GM12878 (cell line): ENCODE data around the gene RAPGEF4. TPM values are rescaled to one million over a fixed set of nuclear protein-coding genes. Genes with fewer than 3 reads are reported as not detected.

ENCODE experiments used
- ATAC-seq: fragments of 200-7000 bp; cut with Tn5 transposase; 3 replicates; pipeline ENCODE4 v1.9.1; 2020; ENCODE audit warnings: mild to moderate bottlenecking, moderate library complexity
- BruUV-seq: library from RNA; stranded (reverse); fragments of 400-500 nt; replicated peaks from 2 replicates; lab custom pipeline; 2021; lab: Mats Ljungman, UMichigan
- CTCF ChIA-PET: fragments of 300-600 bp; sonication (Branson Sonifier 250); formaldehyde crosslinking; extraction: SDS; loops from one replicate; lab custom pipeline; 2021; ENCODE audit warnings: inconsistent platforms; lab: Yijun Ruan, JAX
- POLR2A ChIA-PET: fragments of 350-600 bp; formaldehyde crosslinking; extraction: SDS; loops from one replicate; lab custom pipeline; 2021; ENCODE audit warnings: inconsistent platforms; lab: Charles Lee
- RAD21 ChIA-PET: fragments of 300-600 bp; sonication (Branson Sonifier 250); formaldehyde crosslinking; loops from one replicate; lab custom pipeline; 2023; ENCODE audit warnings: antibody characterized with exemption; ENCODE audit not compliant: unreplicated experiment; lab: Charles Lee
- SMC1A ChIA-PET: fragments of 300-600 bp; sonication (Branson Sonifier 250); formaldehyde crosslinking; loops from one replicate; lab custom pipeline; 2023; ENCODE audit not compliant: unreplicated experiment, uncharacterized antibody; lab: Charles Lee
- DNase-seq: peaks from one replicate; pipeline ENCODE4 v3.0.0-alpha.2; 2011; ENCODE audit warnings: low read depth, low spot score
- FAIRE-seq: peaks from 3 replicates; lab custom pipeline; 2011; peaks lifted over from hg19 to GRCh38; lab: Jason Lieb, UNC
- H2AFZ ChIP-seq: 2 replicates; pipeline ENCODE4 v1.6.0; 2011; ENCODE audit warnings: low read depth, low read length, control low read depth; ENCODE audit not compliant: control insufficient read depth
- H3K27ac ChIP-seq: 2 replicates; pipeline ENCODE4 v1.5.1; 2011; ENCODE audit warnings: control low read depth; ENCODE audit not compliant: control insufficient read depth, insufficient read depth
- H3K27me3 ChIP-seq, 2 experiments: replicated peaks in 1 of 2; 2 replicates each; pipeline versions ENCODE4 v1.6.0 to v1.6.1; 2011; ENCODE audit warnings: low read length in 1 of 2; ENCODE audit not compliant: control insufficient read depth in 2 of 2, insufficient read depth in 2 of 2
- H3K36me3 ChIP-seq, 2 experiments: 2 replicates each; pipeline ENCODE4 v1.5.1; 2011; ENCODE audit warnings: low read length in 1 of 2; ENCODE audit not compliant: control insufficient read depth in 2 of 2, insufficient read depth in 2 of 2
- H3K4me1 ChIP-seq: 2 replicates; pipeline ENCODE4 v1.6.1; 2011; ENCODE audit warnings: mild to moderate bottlenecking, low read length, moderate library complexity, mixed read lengths; ENCODE audit not compliant: control insufficient read depth, insufficient read depth
- H3K4me2 ChIP-seq: 2 replicates; pipeline ENCODE4 v1.6.0; 2011; ENCODE audit warnings: control low read depth; ENCODE audit not compliant: control insufficient read depth, insufficient read depth
- H3K4me3 ChIP-seq: fragments of 200-600 bp; sonication (generic); 2 replicates; pipeline ENCODE4 v1.5.1; 2016
- H3K79me2 ChIP-seq: 2 replicates; pipeline ENCODE4 v1.6.0; 2011; ENCODE audit warnings: low read length; ENCODE audit not compliant: control insufficient read depth, insufficient read depth
- H3K9ac ChIP-seq: 2 replicates; pipeline ENCODE4 v1.8.0; 2011; ENCODE audit warnings: low read length, control low read depth, mixed read lengths; ENCODE audit not compliant: control insufficient read depth, insufficient read depth
- H3K9me3 ChIP-seq: replicated peaks from 3 replicates; pipeline ENCODE4 v1.5.1; 2011; ENCODE audit warnings: mild to moderate bottlenecking, low read length; ENCODE audit not compliant: control insufficient read depth, insufficient read depth
- H4K20me1 ChIP-seq: 2 replicates; pipeline ENCODE4 v1.6.0; 2011; ENCODE audit not compliant: control insufficient read depth, insufficient read depth
- CEBPB ChIP-seq, 2 experiments: fragments of 150-350 bp in 1 of 2; IDR thresholded peaks; 2 replicates each; pipeline ENCODE4 v1.6.1; 2012 to 2014; ENCODE audit warnings: low read depth in 2 of 2, low read length in 2 of 2, borderline replicate concordance in 1 of 2, inconsistent platforms in 1 of 2
- KAT2A ChIP-seq: conservative IDR thresholded peaks from 2 replicates; pipeline ENCODE4 v1.6.1; 2011; ENCODE audit warnings: low read depth, low read length; ENCODE audit not compliant: control insufficient read depth
- NR2C1 ChIP-seq: fragments of 450-650 bp; IDR thresholded peaks from 2 replicates; pipeline ENCODE4 v1.6.1; 2017; ENCODE audit warnings: antibody characterized with exemption, mild to moderate bottlenecking, moderate library complexity
- RELA ChIP-seq: fragments of 450-650 bp; IDR thresholded peaks from 2 replicates; pipeline ENCODE4 v1.8.0; 2014; ENCODE audit warnings: borderline replicate concordance; ENCODE audit not compliant: partially characterized antibody
- SIX5 ChIP-seq: IDR thresholded peaks from 2 replicates; pipeline ENCODE4 v1.6.1; 2011; ENCODE audit warnings: mild to moderate bottlenecking, low read depth, low read length, moderate library complexity; ENCODE audit not compliant: severe bottlenecking
- WGBS: methylation state at CpG from one replicate; pipeline ENCODE4 v1.1.6; 2016; ENCODE audit warnings: low lambda C conversion rate; ENCODE audit not compliant: insufficient replicate concordance, insufficient coverage; ENCODE audit errors: missing lambda C conversion rate; 5-methylcytosine and 5-hydroxymethylcytosine counted together
- in situ Hi-C: fragments of 300-500 bp; cut with MboI; formaldehyde crosslinking; loops from 9 replicates; pipeline ENCODE4 v1.14.3; 2018; ENCODE audit warnings: mixed read lengths
- intact Hi-C: fragments of 100-400 bp; cut with micrococcal nuclease; formaldehyde crosslinking; loops from one replicate; pipeline ENCODE4 v1.14.2; 2022; ENCODE audit not compliant: unreplicated experiment
- polyA plus RNA-seq, 11 experiments: library from polyadenylated mRNA; depleted of rRNA in 4 of 11; unstranded in 6 of 11; stranded (reverse) in 5 of 11; fragments of >200 nt; fragmentation: Nextera tagmentation in 4 of 11; fragmentation: Illumina TruSeq in 1 of 11; extraction: Ambion mirVana in 4 of 11; extraction: Trizol in 1 of 11; gene quantifications; 1 replicate in 1 of 11; 2 replicates in 10 of 11; pipeline versions ENCODE4 v1.2.1 to v1.2.3, GENCODE V29; 2011 to 2016; ENCODE audit warnings: inconsistent platforms in 2 of 11, missing spikeins in 2 of 11, low read depth in 1 of 11
- total RNA-seq, 4 experiments: library from RNA; depleted of rRNA in 3 of 4; stranded (reverse); fragments of >200 nt in 3 of 4; fragmentation: Illumina TruSeq in 1 of 4; extraction: Trizol in 1 of 4; gene quantifications; 2 replicates each; pipeline versions ENCODE4 v1.2.1 to v1.2.3, GENCODE V29; 2013 to 2021
- TF ChIP-seq, protein P1 (sequence below): fragments of 450-650 bp; IDR thresholded peaks from 2 replicates; pipeline ENCODE4 v1.6.1; 2017; ENCODE audit warnings: mild to moderate bottlenecking, low read depth, inconsistent platforms; ENCODE audit not compliant: poor library complexity, severe bottlenecking
- TF ChIP-seq, protein P2 (sequence below): fragments of 450-650 bp; IDR thresholded peaks from 2 replicates; pipeline ENCODE4 v1.6.1; 2017; ENCODE audit warnings: low read depth, mild to moderate bottlenecking, moderate library complexity
- TF ChIP-seq, protein P3 (sequence below): IDR thresholded peaks from 2 replicates; pipeline ENCODE4 v1.6.1; 2012; ENCODE audit warnings: improper control_type of control experiment, low read depth, low read length; ENCODE audit not compliant: insufficient replicate concordance

RAPGEF4 gene
- total and polyA plus RNA-seq, 10 of the 15 experiments (the other 5 are each of a cell fraction or from before 2014, with no cell fraction given), result 0.18 TPM; not detected in 8

DNA sequence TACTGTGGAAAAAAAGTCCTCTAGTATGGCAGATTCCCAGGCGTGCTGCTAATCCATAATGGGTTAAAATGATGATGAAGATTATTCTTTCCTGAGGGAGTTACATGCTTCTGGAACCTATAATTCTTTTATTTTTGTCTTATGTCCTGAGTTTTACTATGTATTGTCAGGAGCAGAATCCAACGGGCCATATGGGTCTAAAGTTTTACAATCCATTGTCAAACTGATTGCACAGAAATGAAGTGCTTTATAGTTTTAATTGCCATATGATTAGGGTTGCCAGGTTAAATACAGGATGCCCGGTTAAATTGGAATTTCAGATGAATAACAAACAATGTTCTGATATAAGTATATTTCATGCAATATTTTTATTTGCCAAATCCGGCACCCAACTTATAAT is 239.1 kb downstream of the RAPGEF4 start:
- TF ChIP-seq CEBPB (IDR thresholded peaks at IDR 0.05; ENCODE audit: borderline replicate concordance in 1 of 2, low read depth in 2 of 2, low read length in 2 of 2) (no peak), SIX5 (no peak), KAT2A (no peak), NR2C1 (no peak), RELA (no peak)
- TF ChIP-seq, protein P1, sequence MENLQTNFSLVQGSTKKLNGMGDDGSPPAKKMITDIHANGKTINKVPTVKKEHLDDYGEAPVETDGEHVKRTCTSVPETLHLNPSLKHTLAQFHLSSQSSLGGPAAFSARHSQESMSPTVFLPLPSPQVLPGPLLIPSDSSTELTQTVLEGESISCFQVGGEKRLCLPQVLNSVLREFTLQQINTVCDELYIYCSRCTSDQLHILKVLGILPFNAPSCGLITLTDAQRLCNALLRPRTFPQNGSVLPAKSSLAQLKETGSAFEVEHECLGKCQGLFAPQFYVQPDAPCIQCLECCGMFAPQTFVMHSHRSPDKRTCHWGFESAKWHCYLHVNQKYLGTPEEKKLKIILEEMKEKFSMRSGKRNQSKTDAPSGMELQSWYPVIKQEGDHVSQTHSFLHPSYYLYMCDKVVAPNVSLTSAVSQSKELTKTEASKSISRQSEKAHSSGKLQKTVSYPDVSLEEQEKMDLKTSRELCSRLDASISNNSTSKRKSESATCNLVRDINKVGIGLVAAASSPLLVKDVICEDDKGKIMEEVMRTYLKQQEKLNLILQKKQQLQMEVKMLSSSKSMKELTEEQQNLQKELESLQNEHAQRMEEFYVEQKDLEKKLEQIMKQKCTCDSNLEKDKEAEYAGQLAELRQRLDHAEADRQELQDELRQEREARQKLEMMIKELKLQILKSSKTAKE, result no peak
- TF ChIP-seq, protein P2, sequence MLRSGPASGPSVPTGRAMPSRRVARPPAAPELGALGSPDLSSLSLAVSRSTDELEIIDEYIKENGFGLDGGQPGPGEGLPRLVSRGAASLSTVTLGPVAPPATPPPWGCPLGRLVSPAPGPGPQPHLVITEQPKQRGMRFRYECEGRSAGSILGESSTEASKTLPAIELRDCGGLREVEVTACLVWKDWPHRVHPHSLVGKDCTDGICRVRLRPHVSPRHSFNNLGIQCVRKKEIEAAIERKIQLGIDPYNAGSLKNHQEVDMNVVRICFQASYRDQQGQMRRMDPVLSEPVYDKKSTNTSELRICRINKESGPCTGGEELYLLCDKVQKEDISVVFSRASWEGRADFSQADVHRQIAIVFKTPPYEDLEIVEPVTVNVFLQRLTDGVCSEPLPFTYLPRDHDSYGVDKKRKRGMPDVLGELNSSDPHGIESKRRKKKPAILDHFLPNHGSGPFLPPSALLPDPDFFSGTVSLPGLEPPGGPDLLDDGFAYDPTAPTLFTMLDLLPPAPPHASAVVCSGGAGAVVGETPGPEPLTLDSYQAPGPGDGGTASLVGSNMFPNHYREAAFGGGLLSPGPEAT, result no peak
- TF ChIP-seq, protein P3, sequence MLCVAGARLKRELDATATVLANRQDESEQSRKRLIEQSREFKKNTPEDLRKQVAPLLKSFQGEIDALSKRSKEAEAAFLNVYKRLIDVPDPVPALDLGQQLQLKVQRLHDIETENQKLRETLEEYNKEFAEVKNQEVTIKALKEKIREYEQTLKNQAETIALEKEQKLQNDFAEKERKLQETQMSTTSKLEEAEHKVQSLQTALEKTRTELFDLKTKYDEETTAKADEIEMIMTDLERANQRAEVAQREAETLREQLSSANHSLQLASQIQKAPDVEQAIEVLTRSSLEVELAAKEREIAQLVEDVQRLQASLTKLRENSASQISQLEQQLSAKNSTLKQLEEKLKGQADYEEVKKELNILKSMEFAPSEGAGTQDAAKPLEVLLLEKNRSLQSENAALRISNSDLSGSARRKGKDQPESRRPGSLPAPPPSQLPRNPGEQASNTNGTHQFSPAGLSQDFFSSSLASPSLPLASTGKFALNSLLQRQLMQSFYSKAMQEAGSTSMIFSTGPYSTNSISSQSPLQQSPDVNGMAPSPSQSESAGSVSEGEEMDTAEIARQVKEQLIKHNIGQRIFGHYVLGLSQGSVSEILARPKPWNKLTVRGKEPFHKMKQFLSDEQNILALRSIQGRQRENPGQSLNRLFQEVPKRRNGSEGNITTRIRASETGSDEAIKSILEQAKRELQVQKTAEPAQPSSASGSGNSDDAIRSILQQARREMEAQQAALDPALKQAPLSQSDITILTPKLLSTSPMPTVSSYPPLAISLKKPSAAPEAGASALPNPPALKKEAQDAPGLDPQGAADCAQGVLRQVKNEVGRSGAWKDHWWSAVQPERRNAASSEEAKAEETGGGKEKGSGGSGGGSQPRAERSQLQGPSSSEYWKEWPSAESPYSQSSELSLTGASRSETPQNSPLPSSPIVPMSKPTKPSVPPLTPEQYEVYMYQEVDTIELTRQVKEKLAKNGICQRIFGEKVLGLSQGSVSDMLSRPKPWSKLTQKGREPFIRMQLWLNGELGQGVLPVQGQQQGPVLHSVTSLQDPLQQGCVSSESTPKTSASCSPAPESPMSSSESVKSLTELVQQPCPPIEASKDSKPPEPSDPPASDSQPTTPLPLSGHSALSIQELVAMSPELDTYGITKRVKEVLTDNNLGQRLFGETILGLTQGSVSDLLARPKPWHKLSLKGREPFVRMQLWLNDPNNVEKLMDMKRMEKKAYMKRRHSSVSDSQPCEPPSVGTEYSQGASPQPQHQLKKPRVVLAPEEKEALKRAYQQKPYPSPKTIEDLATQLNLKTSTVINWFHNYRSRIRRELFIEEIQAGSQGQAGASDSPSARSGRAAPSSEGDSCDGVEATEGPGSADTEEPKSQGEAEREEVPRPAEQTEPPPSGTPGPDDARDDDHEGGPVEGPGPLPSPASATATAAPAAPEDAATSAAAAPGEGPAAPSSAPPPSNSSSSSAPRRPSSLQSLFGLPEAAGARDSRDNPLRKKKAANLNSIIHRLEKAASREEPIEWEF, result no peak
- Histone ChIP-seq H3K9me3 (no peaks in the 10 kb centered on the region), H3K27me3 (peaks cover 3% of the 10 kb centered on the region in 2 experiments), H3K4me1 (no peaks in the 10 kb centered on the region), H3K27ac (no peak overlapping the region), H3K4me2 (no peak overlapping the region), H3K79me2 (no peaks in the 10 kb centered on the region), H4K20me1 (no peaks in the 10 kb centered on the region), H2AFZ (no peak overlapping the region), H3K36me3 (no peaks in the 10 kb centered on the region), H3K4me3 (no peak overlapping the region), H3K9ac (no peak overlapping the region)
- in situ Hi-C loops (no loop called here), intact Hi-C loops (no loop called here)
- ATAC-seq (no peak), DNase-seq (no peak), FAIRE-seq (no peak)
- ChIA-PET CTCF (no interaction called here), RAD21 (no interaction called here), POLR2A (no interaction called here), SMC1A (interaction anchor here (1.6 kb wide), 1 partner anchor 11 kb away, joined by 4 read pairs; no protein-coding TSS in a partner anchor)
- WGBS, result 31% methylated on average over 4 of the region's 4 CpGs
- BruUV-seq, result no TSS peak
